Ishikawa (cell line): ENCODE measurements around the gene COTL1.
A peak's percentile ranks its signal among the peaks of the same experiment; 100 is the strongest.

Experiments used
- CEBPB ChIP-seq: IDR thresholded peaks from 2 replicates; pipeline ENCODE4 v1.6.1; 2012
- CREB1 ChIP-seq: IDR thresholded peaks from 2 replicates; pipeline ENCODE4 v1.6.1; 2012; ENCODE audit warnings: low read depth
- EGR1 ChIP-seq: IDR thresholded peaks from 2 replicates; pipeline ENCODE4 v1.6.1; 2012
- EP300 ChIP-seq: IDR thresholded peaks from 2 replicates; pipeline ENCODE4 v1.6.1; 2012; ENCODE audit warnings: borderline replicate concordance
- FOXM1 ChIP-seq: IDR thresholded peaks from 2 replicates; pipeline ENCODE4 v1.6.1; 2012; ENCODE audit warnings: low read depth, borderline replicate concordance
- MAX ChIP-seq: IDR thresholded peaks from 2 replicates; pipeline ENCODE4 v1.6.1; 2012
- NFIC ChIP-seq: IDR thresholded peaks from 2 replicates; pipeline ENCODE4 v1.6.1; 2012
- RAD21 ChIP-seq: IDR thresholded peaks from 2 replicates; pipeline ENCODE4 v1.6.1; 2012; ENCODE audit warnings: low read depth
- REST ChIP-seq: IDR thresholded peaks from 2 replicates; pipeline ENCODE4 v1.6.1; 2012; ENCODE audit warnings: low read depth, mild to moderate bottlenecking
- TAF1 ChIP-seq: IDR thresholded peaks from 2 replicates; pipeline ENCODE4 v1.6.1; 2012; ENCODE audit warnings: low read depth, mild to moderate bottlenecking
- TCF12 ChIP-seq: IDR thresholded peaks from 2 replicates; pipeline ENCODE4 v1.6.1; 2012; ENCODE audit warnings: low read depth
- TEAD4 ChIP-seq: IDR thresholded peaks from 2 replicates; pipeline ENCODE4 v1.6.1; 2012
- USF1 ChIP-seq: IDR thresholded peaks from 2 replicates; pipeline ENCODE4 v1.6.1; 2012
- YY1 ChIP-seq: IDR thresholded peaks from 2 replicates; pipeline ENCODE4 v1.6.1; 2012; ENCODE audit warnings: low read depth
- ZBTB7A ChIP-seq: IDR thresholded peaks from 2 replicates; pipeline ENCODE4 v1.6.1; 2012; ENCODE audit warnings: low read depth

The COTL1 gene

GRCh38 chr16:84620913-84621312, 3.0 kb upstream of the COTL1 start:
- peak; percentile 45; the same call in 1 of the 2 replicates for TF ChIP-seq MAX
- peak; percentile 19; the same call in 1 of the 2 replicates for TF ChIP-seq USF1

GRCh38 chr16:84618581-84619460, 943 bp upstream of the COTL1 start:
- TF ChIP-seq CREB1 = no peak
- TF ChIP-seq TEAD4 = peak; percentile 71
- TF ChIP-seq REST = no peak
- no peak for TF ChIP-seq TAF1
- TF ChIP-seq CEBPB = no peak
- TF ChIP-seq TCF12 = peak; percentile 43
- peak; percentile 60 for TF ChIP-seq NFIC
- no peak for TF ChIP-seq FOXM1
- TF ChIP-seq RAD21 = no peak
- no peak; the same call in 1 of the 2 replicates for TF ChIP-seq ZBTB7A
- TF ChIP-seq EP300 = peak; percentile 63; the same call in 1 of the 2 replicates
- no peak for TF ChIP-seq USF1
- TF ChIP-seq MAX = peak; percentile 41; the same call in 1 of the 2 replicates
- TF ChIP-seq EGR1 = no peak
- TF ChIP-seq YY1 = 0 out of 2 replicates have a peak, but pooled peaks have one; percentile 21

DNA sequence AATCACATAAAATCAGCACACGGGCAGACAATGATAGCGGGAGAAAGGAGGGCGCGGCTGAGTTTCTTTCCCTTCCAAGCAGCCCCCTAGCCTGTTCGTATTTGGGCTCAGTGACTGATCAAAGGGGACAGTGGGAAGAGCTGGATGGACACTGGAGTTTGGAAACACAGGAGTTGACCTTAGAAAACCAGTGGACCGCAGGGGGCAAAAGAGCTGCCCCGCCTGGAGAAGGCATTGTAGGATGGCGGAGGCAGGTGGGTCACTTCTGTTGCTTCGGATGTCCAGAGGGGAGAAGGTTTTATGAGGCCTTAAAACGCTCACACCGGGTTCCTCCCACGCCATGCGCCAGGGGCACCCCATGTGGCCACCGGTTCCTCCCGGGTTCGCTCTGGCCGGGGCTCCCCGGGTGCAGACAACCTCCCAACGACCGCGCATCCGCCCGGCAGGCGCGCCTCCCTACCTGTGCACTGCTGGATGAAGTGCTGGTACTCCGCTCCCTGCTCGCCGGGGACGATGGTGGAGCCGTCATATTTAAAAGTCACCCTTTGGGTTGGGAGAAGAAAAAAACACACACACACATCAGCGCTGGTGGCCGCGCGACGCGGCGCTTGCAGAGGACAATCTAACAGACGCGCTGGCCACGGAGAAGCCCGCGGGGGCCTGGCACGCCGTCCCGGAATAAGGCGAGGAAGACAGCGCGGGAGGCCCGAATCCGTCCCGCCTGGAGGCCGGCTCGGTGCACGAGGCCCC, 662 bp downstream of the COTL1 start:
- TF ChIP-seq CREB1 (no peak), CEBPB (no peak), FOXM1 (no peak), EP300 (no peak), REST (no peak), USF1 (no peak), TCF12 (no peak), TEAD4 (no peak), MAX (no peak), TAF1 (no peak), EGR1 (no peak), NFIC (no peak), YY1 (no peak)

DNA sequence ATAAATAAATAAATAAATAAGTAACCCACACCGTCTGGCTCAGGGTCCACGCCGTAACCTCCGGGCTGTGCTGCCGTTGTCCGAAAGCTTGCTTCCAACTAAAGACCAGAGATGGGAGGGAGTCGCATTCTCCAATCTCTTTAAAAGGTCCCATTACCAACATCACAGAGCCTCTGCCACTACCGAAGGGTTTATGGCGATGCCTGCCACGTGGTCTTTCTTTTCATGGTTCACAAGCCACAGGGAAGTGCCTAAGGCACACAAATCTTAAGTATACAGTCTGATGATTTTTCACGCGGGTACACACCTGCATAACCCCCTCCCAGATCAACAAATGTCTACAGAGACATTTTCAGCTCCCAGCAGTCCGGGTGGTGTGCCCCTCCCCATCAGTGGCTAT, 1.4 kb downstream of the COTL1 start:
- TF ChIP-seq TEAD4 (no peak), EP300 (no peak)

- TF ChIP-seq TEAD4 = no peak
- TF ChIP-seq USF1 = no peak
- no peak for TF ChIP-seq TCF12
- TF ChIP-seq EGR1 = no peak
- TF ChIP-seq REST = no peak
- TF ChIP-seq MAX = no peak
- no peak for TF ChIP-seq RAD21
- TF ChIP-seq EP300 = no peak
These were observed 2.7 kb downstream of the COTL1 start for GRCh38 chr16:84614968-84615813.
